Breast epithelium (tissue), 3 donors: ENCODE data around the gene VIP.

ENCODE experiments used
- CTCF ChIP-seq, 3 donors: fragments of 450-650 bp; IDR thresholded peaks; one replicate each; pipeline ENCODE4 v1.5.1; 2016 to 2017; ENCODE audit warnings: antibody characterized with exemption in 3 of 3, mild to moderate bottlenecking in 3 of 3, moderate library complexity in 3 of 3
- POLR2A ChIP-seq: fragments of 450-650 bp; IDR thresholded peaks from one replicate; pipeline ENCODE4 v1.6.1; 2016; ENCODE audit warnings: antibody characterized with exemption, mild to moderate bottlenecking, moderate library complexity
- POLR2AphosphoS5 ChIP-seq, 3 donors: sonication (generic); formaldehyde crosslinking; IDR thresholded peaks; one replicate each; pipeline ENCODE4 v1.6.1; 2017; ENCODE audit warnings: antibody characterized with exemption in 3 of 3

GRCh38 chr6:152716322-152716721, 34.3 kb upstream of the VIP start:
- no peak for TF ChIP-seq CTCF (IDR thresholded peaks at IDR 0.05)
- no peak for TF ChIP-seq POLR2AphosphoS5 (IDR thresholded peaks at IDR 0.05)
- no peak for TF ChIP-seq POLR2A
